Measurements from ENCODE around the gene LRCOL1.

The LRCOL1 gene

DNA sequence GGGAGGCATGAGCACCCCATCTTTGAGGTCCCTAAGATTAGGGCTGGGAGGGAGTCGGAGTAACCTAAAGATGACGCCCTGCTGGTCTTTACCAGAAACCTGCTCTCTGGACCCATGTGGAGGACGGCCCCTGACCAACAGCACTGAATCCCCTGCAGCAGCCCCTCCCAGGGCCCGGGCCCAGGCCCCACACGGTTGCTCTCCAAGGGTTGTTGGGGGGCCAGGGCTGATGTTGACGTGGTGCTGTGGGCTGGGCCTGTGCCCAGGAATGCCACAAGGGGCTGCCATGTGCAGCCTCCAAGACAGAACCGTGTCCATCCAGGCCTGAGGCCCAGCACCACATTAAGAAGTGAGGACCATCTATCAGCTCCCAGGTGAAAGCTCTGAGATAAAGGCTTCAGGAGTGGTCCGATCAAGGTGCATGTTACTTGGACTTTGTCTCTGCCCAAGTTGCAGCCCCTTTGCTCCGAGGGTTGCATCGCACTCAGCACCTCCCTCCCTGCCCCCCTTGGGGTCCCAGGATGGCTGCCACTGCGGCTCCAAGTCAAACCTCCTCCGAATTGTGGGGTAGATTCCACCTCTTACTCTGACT, 29.6 kb downstream of the LRCOL1 start:
- H3K9me3 Mint-ChIP-seq: no peaks in the 10 kb centered on the region
- no peak for DNase-seq (ENCODE audit: low spot score)
- no peaks in the 10 kb centered on the region for H3K4me1 Mint-ChIP-seq (ENCODE audit: low read depth)
- peaks cover 5% of the 10 kb centered on the region for H3K36me3 Mint-ChIP-seq (ENCODE audit: low read depth)
- H3K27ac Mint-ChIP-seq: no peak overlapping the region
- no peaks in the 10 kb centered on the region for H3K27me3 Mint-ChIP-seq (ENCODE audit: low read depth)
- H3K4me3 Mint-ChIP-seq: no peak overlapping the region

DNA sequence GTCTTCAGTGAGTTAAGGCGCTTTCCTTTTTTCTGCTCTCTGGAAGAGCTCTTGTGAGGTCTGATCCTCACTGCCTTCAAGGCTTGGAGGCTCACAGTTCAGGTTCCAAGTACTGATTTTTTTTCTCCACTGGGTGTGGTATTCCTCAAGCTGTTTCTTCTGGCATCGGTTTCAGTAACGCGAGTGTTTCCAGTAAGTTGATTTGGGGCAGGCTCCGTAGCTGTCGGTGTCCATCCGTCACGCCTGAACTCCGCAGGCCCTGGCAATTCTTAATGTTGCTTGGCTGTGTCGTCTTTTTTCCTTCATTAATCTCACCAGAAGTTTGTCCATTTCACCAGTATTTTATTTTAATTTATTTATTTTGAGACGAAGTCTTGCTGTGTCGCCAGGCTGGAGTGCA, 30.6 kb downstream of the LRCOL1 start:
- no peaks in the 10 kb centered on the region for H3K9me3 Mint-ChIP-seq
- H3K36me3 Mint-ChIP-seq (ENCODE audit: low read depth): peaks cover 5% of the 10 kb centered on the region
- no peaks in the 10 kb centered on the region for H3K4me1 Mint-ChIP-seq (ENCODE audit: low read depth)
- H3K27ac Mint-ChIP-seq: no peak overlapping the region
- no peak overlapping the region for H3K4me3 Mint-ChIP-seq
- DNase-seq (ENCODE audit: low spot score): no peak
- no peaks in the 10 kb centered on the region for H3K27me3 Mint-ChIP-seq (ENCODE audit: low read depth)

DNA sequence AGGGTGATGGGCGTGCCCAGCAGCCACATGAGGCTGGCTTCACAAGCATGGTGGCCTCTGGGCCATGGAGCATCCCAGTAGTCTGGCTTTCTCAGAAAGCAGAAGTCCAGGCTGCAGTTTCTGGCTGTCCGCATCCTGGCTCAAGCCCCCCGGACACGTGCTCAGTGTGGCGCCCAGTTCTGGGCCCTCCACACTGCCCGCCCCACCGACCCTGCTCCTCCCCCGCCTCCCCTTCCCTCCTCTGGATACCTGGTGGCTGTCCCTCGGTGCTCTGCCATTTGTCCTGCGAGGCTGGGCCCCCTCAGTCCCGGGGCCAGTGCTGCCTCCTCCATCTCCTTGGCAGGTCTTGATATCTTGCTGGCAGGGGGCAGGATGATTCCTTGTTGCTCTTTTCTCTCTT, 31.6 kb downstream of the LRCOL1 start:
- no peak for DNase-seq (ENCODE audit: low spot score)
- no peaks in the 10 kb centered on the region for H3K4me1 Mint-ChIP-seq (ENCODE audit: low read depth)
- H3K27ac Mint-ChIP-seq: no peak overlapping the region
- H3K9me3 Mint-ChIP-seq: no peaks in the 10 kb centered on the region
- H3K36me3 Mint-ChIP-seq (ENCODE audit: low read depth): peaks cover 4% of the 10 kb centered on the region
- no peaks in the 10 kb centered on the region for H3K27me3 Mint-ChIP-seq (ENCODE audit: low read depth)
- no peak overlapping the region for H3K4me3 Mint-ChIP-seq

DNA sequence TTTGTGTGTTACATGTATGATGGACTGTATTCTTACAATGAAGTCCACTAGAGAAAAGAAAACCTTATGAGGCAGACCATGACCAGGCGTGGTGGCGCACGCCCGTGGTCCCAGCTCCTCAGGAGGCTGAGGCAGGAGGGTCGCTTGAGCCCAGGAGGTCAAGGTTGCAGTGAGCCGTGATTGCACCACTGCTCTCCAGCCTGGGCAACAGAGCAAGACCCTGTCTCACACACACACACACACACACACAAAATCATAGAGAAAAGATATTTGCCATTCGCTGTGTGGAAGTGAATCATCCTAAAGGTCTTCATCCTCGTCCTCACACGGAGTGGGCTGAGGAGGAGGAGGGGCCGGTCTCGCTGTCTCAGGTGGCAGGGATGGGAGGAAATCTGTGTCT, 32.3 kb downstream of the LRCOL1 start:
- H3K4me1 Mint-ChIP-seq (ENCODE audit: low read depth): no peaks in the 10 kb centered on the region
- H3K9me3 Mint-ChIP-seq: no peaks in the 10 kb centered on the region
- no peak for DNase-seq (ENCODE audit: low spot score)
- no peak overlapping the region for H3K27ac Mint-ChIP-seq
- no peaks in the 10 kb centered on the region for H3K27me3 Mint-ChIP-seq (ENCODE audit: low read depth)
- no peak overlapping the region for H3K4me3 Mint-ChIP-seq
- peaks cover 3% of the 10 kb centered on the region for H3K36me3 Mint-ChIP-seq (ENCODE audit: low read depth)

DNA sequence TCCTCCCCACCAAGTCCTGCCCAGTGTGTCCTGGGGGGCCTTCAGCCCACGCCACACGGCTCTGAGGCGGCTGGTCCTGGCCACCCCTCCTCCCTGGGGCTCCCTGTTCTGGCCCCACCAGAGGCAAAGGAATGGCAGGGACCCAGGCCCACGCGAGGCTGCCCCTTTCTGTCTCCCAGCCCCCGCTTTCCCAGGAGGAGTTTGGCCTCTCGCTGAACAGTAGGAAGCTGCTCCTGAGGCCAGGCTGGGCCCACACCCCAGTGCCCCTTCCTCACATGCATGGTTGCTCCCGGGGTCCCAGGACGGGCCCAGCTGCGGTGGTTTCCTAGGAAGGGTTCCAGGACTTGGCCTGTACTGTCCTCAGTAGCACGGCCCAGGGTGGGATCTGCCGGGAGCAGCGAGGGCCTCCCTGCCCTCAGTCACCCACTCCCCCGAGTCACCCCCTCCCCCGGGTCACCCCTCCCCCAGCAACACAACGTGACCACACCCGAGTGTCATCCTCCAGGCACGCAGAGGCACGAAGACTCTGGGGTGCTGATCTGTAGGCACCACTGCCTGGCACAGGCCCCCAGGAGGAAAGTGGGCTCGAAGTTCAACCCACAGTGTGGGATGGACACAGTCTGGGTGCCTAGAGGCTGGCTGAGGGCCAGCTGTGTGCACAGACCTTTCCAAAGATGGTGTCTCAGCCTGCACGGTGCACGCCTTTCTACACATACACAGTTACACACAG, 33.0 kb downstream of the LRCOL1 start:
- Mint-ChIP-seq H3K36me3 (ENCODE audit: low read depth) (peaks cover 3% of the 10 kb centered on the region), H3K4me3 (no peak overlapping the region), H3K9me3 (no peaks in the 10 kb centered on the region), H3K27ac (no peak overlapping the region), H3K27me3 (ENCODE audit: low read depth) (no peaks in the 10 kb centered on the region), H3K4me1 (ENCODE audit: low read depth) (no peaks in the 10 kb centered on the region)
- no peak for DNase-seq (ENCODE audit: low spot score)

DNA sequence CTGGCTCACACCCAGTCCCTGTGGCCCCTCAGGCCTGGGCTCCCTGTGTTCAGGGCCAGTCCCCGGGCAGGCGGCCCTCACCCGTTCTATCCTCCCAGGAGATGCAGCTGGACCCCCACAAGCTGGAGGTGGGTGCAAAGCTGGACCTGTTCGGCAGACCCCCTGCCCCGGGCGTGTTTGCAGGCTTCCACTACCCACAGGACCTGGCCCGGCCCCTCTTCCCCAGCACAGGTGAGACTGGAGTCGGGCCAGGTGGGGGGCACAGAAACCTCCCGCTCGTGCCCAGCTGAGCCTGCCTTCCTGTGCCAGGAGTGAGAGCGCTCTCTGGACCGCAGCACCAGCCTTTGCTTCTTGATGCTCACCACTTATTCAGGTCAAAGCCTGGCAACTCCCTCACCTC, 33.7 kb downstream of the LRCOL1 start:
- Mint-ChIP-seq H3K27ac (no peak overlapping the region), H3K9me3 (no peaks in the 10 kb centered on the region), H3K36me3 (ENCODE audit: low read depth) (peaks cover 3% of the 10 kb centered on the region), H3K4me1 (ENCODE audit: low read depth) (no peaks in the 10 kb centered on the region), H3K4me3 (no peak overlapping the region), H3K27me3 (ENCODE audit: low read depth) (no peaks in the 10 kb centered on the region)
- no peak for DNase-seq (ENCODE audit: low spot score)

DNA sequence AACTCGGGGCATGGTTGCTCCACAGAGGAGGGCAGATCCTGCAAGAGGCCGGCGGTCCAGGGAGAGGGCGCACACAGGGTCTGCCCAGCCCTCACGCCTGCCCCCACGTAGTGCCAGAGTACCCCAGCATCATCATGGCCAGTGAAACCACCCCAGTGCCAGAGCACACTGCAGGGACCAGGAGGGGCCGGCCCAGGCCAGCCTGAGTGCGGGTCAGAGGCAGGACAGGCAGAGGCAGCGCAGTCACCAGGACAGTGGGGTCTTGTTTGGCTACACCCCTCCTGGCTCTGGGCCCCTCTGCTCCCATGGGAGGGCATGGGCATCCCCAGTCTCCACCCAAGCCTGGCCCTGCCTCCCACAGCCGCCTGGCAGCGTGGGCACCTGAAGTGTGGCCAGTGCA, 34.7 kb downstream of the LRCOL1 start:
- no peaks in the 10 kb centered on the region for H3K9me3 Mint-ChIP-seq
- H3K27ac Mint-ChIP-seq: no peak overlapping the region
- no peak overlapping the region for H3K4me3 Mint-ChIP-seq
- no peaks in the 10 kb centered on the region for H3K4me1 Mint-ChIP-seq (ENCODE audit: low read depth)
- no peak for DNase-seq (ENCODE audit: low spot score)
- no peaks in the 10 kb centered on the region for H3K27me3 Mint-ChIP-seq (ENCODE audit: low read depth)
- peaks cover 3% of the 10 kb centered on the region for H3K36me3 Mint-ChIP-seq (ENCODE audit: low read depth)

DNA sequence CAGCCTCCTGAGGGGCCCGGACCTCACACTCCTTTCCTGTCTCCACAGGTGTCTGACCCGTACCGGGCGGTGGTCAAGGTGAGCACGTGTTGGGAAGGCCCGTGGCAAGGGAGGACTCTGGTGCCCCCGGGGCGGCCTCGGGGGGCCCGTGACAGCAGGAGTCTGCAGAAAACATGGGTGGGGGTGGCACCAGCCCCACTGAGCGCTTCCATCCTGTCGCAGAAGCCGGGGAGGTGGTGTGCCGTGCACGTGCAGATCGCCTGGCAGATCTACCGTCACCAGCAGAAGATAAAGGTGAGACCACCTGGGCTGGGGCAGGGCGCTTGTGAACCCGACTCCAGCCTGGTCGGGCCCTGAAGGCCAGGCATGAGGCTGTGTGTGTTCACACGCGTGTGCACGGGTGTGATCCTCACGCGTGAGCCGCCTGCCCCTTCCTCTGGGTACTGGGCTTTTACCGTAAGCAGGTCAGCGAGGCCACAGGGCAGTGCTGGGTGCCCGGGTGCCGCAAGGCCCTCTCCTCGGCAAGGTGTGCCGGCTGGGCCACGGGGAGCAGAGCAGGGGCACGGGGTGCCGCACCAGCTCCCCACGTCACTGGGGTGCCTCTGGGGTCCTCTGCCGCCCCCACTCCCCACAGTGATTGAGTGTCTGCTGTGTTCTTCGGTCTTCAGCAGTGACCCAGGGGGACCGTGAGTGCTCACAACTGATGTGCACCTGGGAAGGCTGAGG, 35.9 kb downstream of the LRCOL1 start:
- Mint-ChIP-seq H3K4me3 (no peak overlapping the region), H3K36me3 (ENCODE audit: low read depth) (peaks cover 3% of the 10 kb centered on the region), H3K9me3 (no peaks in the 10 kb centered on the region), H3K27me3 (ENCODE audit: low read depth) (no peaks in the 10 kb centered on the region), H3K27ac (no peak overlapping the region), H3K4me1 (ENCODE audit: low read depth) (no peaks in the 10 kb centered on the region)
- DNase-seq (ENCODE audit: low spot score): no peak

DNA sequence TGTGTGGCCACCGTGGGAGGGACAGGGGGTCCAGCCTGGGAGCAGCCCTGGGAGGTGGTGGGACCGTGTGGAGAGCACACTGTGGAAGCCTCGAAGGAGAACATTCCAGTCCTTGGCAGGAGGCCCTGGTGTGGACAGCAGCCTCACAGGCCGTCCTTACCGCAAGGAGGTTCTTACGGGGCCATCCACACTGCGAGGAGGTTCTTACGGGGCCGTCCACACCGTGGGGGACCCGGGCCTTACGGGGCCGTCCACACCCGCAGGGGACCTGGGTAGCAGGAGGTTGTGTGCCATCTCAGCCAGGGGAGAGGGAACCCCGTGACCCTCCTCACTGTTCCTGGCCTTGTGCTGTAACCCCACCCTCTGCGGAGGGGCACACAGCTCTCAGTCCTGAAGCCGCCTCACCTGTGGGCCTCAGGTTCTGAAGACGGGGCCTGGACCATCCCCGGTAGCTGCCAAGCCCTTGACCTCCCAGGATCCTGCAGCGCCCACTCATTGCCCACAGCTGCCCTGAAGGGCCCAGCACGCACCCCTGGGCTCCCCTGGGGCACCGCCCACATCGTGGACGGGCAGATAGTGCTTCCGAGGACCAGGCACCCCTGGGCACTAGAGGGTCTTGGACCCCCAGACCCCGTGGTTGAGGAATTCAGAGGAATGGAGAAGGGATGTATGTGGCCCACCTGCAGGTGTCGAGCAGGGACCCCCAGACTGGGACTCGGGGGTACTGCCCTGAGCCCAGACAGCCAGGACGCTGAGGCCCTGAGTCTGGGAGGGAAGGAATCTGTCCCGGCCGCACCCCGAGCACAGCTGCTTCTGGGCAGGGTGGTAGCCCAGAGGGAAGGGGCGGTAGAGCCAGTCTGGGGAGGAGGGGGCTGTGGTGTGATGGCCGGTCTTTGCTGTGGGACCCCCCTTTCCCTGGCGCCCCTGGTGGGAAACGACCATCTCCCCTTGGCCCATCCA, 37.3 kb downstream of the LRCOL1 start:
- DNase-seq (ENCODE audit: low spot score): no peak
- no peaks in the 10 kb centered on the region for H3K4me1 Mint-ChIP-seq (ENCODE audit: low read depth)
- H3K27ac Mint-ChIP-seq: no peak overlapping the region
- H3K4me3 Mint-ChIP-seq: no peak overlapping the region
- peaks cover 3% of the 10 kb centered on the region for H3K36me3 Mint-ChIP-seq (ENCODE audit: low read depth)
- no peaks in the 10 kb centered on the region for H3K27me3 Mint-ChIP-seq (ENCODE audit: low read depth)
- no peaks in the 10 kb centered on the region for H3K9me3 Mint-ChIP-seq

DNA sequence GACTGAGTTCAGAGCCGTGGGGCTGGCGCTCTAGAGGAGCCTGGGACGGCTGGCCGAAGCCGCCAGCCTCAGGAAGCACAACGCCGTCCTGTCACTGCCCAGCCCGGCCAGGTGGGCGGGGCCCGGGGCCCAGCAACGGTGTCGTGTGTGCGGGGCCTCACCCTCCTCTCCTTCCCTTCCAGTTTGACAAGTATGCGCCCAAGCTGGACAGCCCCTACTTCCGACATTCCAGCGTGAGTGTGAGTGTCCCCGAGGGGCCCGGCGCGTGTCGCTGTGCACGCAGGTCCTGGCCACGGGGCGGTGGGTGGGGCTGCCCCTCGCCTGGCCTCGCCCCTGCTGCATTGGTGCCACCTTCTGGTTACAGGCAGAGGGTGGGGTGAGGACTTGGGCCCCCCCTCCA, 38.3 kb downstream of the LRCOL1 start:
- H3K27ac Mint-ChIP-seq: no peak overlapping the region
- no peaks in the 10 kb centered on the region for H3K4me1 Mint-ChIP-seq (ENCODE audit: low read depth)
- DNase-seq (ENCODE audit: low spot score): no peak
- no peaks in the 10 kb centered on the region for H3K9me3 Mint-ChIP-seq
- no peaks in the 10 kb centered on the region for H3K27me3 Mint-ChIP-seq (ENCODE audit: low read depth)
- no peaks in the 10 kb centered on the region for H3K36me3 Mint-ChIP-seq (ENCODE audit: low read depth)
- H3K4me3 Mint-ChIP-seq: no peak overlapping the region

DNA sequence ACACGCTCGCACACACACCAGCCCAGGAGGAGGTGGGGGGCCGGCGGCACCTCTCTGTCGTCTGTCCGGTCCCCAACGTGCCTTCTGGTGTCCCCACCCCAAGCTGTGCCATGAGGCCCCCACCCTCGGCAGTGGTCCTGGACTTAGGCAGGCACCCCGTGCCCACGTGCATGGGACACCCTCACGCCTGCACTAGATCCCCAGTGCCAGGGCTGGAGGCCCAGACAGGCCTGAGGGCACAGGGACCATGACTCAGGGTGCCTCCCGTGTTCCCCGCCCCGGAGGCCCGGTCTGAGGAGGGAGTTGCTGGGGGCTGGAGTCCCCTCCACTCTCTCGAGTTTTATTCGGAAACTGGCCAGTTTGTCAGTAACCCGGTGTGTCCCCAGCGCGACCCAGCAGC, 38.8 kb downstream of the LRCOL1 start:
- H3K4me3 Mint-ChIP-seq: no peak overlapping the region
- DNase-seq (ENCODE audit: low spot score): no peak
- H3K4me1 Mint-ChIP-seq (ENCODE audit: low read depth): no peaks in the 10 kb centered on the region
- no peak overlapping the region for H3K27ac Mint-ChIP-seq
- H3K27me3 Mint-ChIP-seq (ENCODE audit: low read depth): no peaks in the 10 kb centered on the region
- H3K9me3 Mint-ChIP-seq: no peaks in the 10 kb centered on the region
- no peaks in the 10 kb centered on the region for H3K36me3 Mint-ChIP-seq (ENCODE audit: low read depth)

DNA sequence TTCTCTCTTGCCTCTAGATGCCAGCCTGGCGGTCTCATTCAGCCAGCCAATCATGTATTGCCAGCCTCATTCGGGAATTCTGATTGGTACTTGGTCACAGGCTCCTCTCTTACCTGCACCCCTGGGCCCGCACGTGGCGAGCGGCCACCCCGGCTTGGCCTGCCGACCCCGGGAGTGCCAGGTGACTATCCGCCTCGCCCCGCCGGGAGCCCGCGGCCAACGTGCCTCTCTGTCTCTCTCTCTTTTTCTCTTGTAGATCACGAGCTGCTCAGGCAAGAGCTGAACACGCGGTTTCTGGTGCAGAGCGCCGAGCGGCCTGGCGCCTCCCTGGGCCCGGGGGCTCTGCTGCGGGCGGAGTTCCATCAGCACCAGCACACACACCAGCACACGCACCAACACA, 39.3 kb downstream of the LRCOL1 start:
- Mint-ChIP-seq H3K9me3 (no peaks in the 10 kb centered on the region), H3K27ac (no peak overlapping the region), H3K36me3 (ENCODE audit: low read depth) (no peaks in the 10 kb centered on the region), H3K27me3 (ENCODE audit: low read depth) (no peaks in the 10 kb centered on the region), H3K4me3 (no peak overlapping the region), H3K4me1 (ENCODE audit: low read depth) (no peaks in the 10 kb centered on the region)
- DNase-seq (ENCODE audit: low spot score): no peak

DNA sequence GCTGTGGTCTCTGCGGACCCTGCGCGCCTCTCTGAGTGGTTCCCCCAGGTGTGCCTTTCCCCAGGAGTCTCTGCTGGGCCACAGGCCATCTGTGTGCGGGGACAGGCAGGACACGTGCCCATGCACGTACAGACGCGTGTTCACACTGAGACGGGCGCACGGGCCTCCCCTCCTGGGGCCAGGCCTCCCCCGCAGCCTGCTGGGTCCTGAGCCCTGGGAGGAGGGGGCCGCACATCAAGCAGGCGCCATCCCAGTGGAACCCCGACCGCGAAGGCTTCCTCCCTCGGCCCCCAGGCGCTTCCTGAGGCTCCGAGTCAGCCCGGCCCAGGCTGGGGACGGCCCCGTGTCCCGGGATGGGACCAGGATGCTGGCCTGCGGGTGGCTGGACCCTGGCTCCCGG, 39.7 kb downstream of the LRCOL1 start:
- Mint-ChIP-seq H3K27ac (no peak overlapping the region), H3K9me3 (no peaks in the 10 kb centered on the region), H3K4me1 (ENCODE audit: low read depth) (no peaks in the 10 kb centered on the region), H3K27me3 (ENCODE audit: low read depth) (no peaks in the 10 kb centered on the region), H3K4me3 (no peak overlapping the region), H3K36me3 (ENCODE audit: low read depth) (no peaks in the 10 kb centered on the region)
- no peak for DNase-seq (ENCODE audit: low spot score)

Measured in T-helper 2 cell treated with Interferon-gamma antibody and Interleukin-4, amounts not matched to agents 5 μg/mL and 100 μg/mL, for 36 hours (primary cell).